ENCODE data around the gene PLCXD3. TPM values are rescaled to one million over a fixed set of nuclear protein-coding genes. Genes with fewer than 3 reads are reported as not detected.

PLCXD3 gene
- total and polyA plus RNA-seq, 2 of the 8 experiments (the other 6 are each of a cell fraction or from before 2014, with no cell fraction given), result 0.03 to 0.07 TPM

- TF ChIP-seq BRCA1 (IDR thresholded peaks at IDR 0.05; ENCODE audit: low read depth, low read length), result no peak
Measured at GRCh38 chr5:41509399-41510175, 814 bp downstream of the PLCXD3 start (continued).
